DND-41 (cell line): ENCODE data around the gene KCND3.

Experiments
- CTCF ChIP-seq: IDR thresholded peaks from 2 replicates; pipeline ENCODE4 v1.5.1; 2012; ENCODE audit warnings: borderline replicate concordance, low read length, moderate library complexity, mild to moderate bottlenecking; ENCODE audit not compliant: poor library complexity, severe bottlenecking; ENCODE audit errors: extremely low read depth
- EZH2 ChIP-seq: IDR thresholded peaks from 3 replicates; pipeline ENCODE4 v1.6.1; 2012; ENCODE audit warnings: borderline replicate concordance, low read depth, mild to moderate bottlenecking, moderate library complexity, low read length, inconsistent platforms; ENCODE audit not compliant: severe bottlenecking

DNA sequence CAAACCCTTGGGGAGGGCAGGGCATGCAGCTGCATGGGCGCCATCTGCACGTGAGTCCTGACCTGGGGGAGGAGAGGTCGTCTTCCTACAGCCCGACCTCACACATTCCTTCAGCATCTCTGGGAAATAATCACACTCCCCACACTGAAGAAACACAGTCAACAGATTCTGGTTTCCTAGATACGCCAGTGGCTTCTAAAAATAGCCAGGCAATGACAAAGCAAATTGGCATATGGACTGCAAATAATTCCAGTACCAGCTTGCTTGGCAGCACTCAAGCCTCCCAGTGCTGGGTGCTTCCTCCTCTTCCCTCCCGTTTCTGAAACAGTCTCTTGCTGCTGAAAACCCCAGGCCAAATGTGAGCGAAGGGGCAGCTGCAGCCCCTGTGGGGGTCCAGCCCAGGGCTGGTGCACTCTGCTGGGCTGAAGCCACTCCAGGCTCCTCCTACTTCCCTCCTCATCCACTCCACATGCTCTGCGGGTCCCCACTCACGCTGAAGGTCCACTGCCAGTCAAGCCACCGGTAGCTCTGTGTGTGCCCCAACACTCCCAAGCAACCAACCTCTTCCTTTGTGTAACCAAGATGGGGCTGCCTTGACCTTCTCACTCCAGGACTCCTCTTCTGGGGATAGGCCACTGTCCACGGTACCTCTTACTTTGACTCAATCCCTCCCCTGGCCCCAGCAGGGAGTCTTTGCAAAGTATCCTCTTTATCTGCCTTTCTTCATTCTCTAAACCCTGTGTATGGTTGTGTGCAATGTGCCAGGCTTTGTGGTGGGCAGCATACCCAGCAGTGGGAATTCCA lies 69.0 kb downstream of the KCND3 start:
- TF ChIP-seq CTCF (no peak), EZH2 (no peak)
